T-helper 1 cell treated with Interleukin-12 subunit alpha and Interleukin-12 subunit beta and Interleukin-4 antibody, amounts not matched to agents 30 μg/mL and 1 μg/mL, for 36 hours (primary cell): Measurements from ENCODE around the gene RBFOX2.

ENCODE experiments used
- H3K27ac Mint-ChIP-seq: one replicate; pipeline ENCODE4 v1.8.0; 2021; ENCODE audit warnings: mild to moderate bottlenecking, mixed read lengths
- H3K27me3 Mint-ChIP-seq: one replicate; pipeline ENCODE4 v1.8.0; 2021; ENCODE audit warnings: low read depth, mixed read lengths
- H3K36me3 Mint-ChIP-seq: one replicate; pipeline ENCODE4 v1.8.0; 2021; ENCODE audit warnings: low read depth, mixed read lengths
- H3K4me1 Mint-ChIP-seq: one replicate; pipeline ENCODE4 v1.8.0; 2021; ENCODE audit warnings: low read depth, mixed read lengths
- H3K4me3 Mint-ChIP-seq: one replicate; pipeline ENCODE4 v1.8.0; 2021; ENCODE audit warnings: mild to moderate bottlenecking, moderate library complexity, mixed read lengths
- H3K9me3 Mint-ChIP-seq: one replicate; pipeline ENCODE4 v1.8.0; 2021; ENCODE audit warnings: mixed read lengths

RBFOX2 gene

DNA sequence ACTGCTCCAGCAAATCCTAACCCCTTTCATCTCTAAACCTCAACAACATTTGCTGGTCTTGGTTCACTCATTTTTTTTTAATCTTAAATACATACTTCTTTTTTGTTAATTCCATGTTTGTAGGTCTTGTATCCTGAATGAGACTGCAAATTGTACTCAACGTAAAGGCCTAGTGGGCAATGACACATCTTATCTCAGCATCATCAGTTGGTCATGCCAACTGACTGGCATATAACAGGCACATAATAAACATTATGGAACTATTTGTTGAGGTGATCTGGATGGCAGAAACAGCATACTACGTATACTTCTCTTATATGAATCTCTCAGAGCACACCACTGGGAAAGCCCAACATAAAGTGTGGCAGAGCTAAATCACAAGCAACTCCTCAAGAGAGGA lies 116.7 kb downstream of the RBFOX2 start:
- no peak overlapping the region for H3K4me3 Mint-ChIP-seq

DNA sequence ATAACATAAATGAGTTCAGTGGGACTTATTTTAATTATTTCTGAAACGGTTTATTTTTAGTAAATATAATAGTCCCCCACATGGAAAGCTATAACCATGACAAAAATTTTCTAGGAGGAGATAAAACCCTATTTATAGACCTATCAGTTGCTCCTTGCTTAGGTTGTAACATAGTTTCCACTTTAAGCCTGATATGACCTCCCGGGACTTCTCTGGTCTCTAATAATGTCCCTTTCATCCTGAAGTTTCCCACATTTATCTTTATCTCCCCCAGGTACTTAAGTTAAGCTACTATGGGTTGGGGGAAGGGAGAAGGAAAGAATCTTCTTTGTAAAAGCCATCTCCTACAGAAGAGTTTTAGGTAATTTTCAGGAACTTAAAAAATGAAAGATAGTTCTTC lies 117.7 kb downstream of the RBFOX2 start:
- no peak overlapping the region for H3K4me3 Mint-ChIP-seq
- peaks cover 15% of the 10 kb centered on the region for H3K4me1 Mint-ChIP-seq
- H3K36me3 Mint-ChIP-seq = no peaks in the 10 kb centered on the region
- H3K27ac Mint-ChIP-seq = no peak overlapping the region
- H3K9me3 Mint-ChIP-seq = no peaks in the 10 kb centered on the region
- H3K27me3 Mint-ChIP-seq = no peaks in the 10 kb centered on the region

More for the DNA sequence above, 116.7 kb downstream of the RBFOX2 start:
- H3K27me3 Mint-ChIP-seq = no peaks in the 10 kb centered on the region
- peaks cover 15% of the 10 kb centered on the region for H3K4me1 Mint-ChIP-seq
- no peaks in the 10 kb centered on the region for H3K9me3 Mint-ChIP-seq
- H3K36me3 Mint-ChIP-seq = no peaks in the 10 kb centered on the region
- H3K27ac Mint-ChIP-seq = no peak overlapping the region

DNA sequence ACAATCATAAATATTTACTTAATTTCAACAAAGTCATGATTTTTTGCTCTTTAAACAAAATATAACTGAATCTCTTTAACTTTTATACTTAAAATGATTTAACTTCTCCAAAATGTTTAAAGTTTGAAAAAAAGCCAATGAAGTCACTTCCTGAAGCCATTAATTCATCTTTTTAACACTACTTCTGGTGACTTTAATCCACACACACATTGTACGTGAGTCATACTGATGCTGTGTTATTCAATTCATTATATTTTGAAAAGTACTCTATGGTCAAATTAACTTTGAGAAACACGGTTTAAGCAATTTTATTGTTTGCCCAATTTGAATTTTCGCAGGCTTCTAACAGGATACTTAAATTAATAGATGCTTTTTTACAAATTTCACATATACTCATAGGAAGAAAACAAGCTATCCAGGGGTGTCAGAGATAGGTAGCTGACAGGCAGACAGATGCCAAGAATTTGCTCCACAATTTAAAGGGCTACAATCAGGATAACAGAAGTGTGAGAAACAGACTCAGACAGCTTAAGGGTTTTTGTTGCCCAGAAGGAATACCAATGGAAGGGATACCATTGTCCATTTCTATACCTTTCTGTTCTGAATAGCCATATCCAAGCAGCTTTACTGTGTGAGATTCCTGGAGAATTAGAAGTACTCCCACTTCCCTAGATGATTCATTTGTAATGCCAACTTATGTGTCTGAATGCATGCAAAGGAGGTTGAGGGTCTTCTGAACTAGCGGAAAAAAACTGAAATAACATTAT lies 118.4 kb downstream of the RBFOX2 start:
- H3K9me3 Mint-ChIP-seq = no peaks in the 10 kb centered on the region
- H3K27me3 Mint-ChIP-seq = no peaks in the 10 kb centered on the region
- H3K36me3 Mint-ChIP-seq = no peaks in the 10 kb centered on the region
- peaks cover 8% of the 10 kb centered on the region for H3K4me1 Mint-ChIP-seq
- no peak overlapping the region for H3K27ac Mint-ChIP-seq
- H3K4me3 Mint-ChIP-seq = no peak overlapping the region

DNA sequence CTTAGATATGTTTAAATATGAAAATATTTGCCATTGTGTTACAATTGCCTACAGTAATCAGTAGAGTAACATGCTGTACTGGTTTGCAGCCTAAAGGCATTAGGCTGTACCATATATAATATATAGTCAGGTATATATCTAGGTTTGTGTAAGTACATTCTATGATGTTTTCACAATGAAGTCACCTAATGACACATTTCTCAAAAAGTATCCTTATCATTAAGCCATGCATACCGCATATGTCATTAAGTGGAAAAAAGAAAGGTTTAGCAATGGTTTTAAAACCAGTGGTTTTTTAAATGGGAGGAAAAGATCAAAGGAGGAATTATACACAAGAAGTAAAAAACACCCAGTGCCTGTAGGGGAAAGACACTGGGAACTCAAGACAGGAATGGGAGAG lies 122.7 kb downstream of the RBFOX2 start:
- H3K4me1 Mint-ChIP-seq = peaks cover 2% of the 10 kb centered on the region
- H3K27me3 Mint-ChIP-seq = peaks cover 18% of the 10 kb centered on the region
- no peaks in the 10 kb centered on the region for H3K9me3 Mint-ChIP-seq
- no peak overlapping the region for H3K4me3 Mint-ChIP-seq
- H3K36me3 Mint-ChIP-seq = no peaks in the 10 kb centered on the region
- H3K27ac Mint-ChIP-seq = no peak overlapping the region

DNA sequence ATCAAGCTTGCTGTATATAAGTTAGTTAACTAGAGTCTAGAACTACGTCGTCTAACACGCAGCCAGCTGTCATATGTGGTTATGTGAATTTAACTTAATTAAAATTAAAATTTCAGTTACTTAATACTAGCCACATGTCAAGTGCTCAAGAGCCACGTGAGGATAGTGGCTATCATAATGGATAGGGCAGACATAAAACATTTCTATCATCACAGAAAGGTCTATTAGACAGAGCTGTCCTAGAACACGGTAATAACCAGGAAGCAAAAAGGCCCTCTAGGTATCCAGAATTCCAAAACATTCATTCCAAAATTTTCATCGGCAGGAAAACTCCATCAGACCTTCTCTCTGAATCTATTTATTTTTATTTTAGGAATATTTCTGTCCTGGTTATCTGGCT lies 123.9 kb downstream of the RBFOX2 start:
- Mint-ChIP-seq H3K27me3 (peaks cover 18% of the 10 kb centered on the region), H3K4me1 (peaks cover 8% of the 10 kb centered on the region), H3K4me3 (no peak overlapping the region), H3K36me3 (no peaks in the 10 kb centered on the region), H3K27ac (no peak overlapping the region), H3K9me3 (no peaks in the 10 kb centered on the region)

DNA sequence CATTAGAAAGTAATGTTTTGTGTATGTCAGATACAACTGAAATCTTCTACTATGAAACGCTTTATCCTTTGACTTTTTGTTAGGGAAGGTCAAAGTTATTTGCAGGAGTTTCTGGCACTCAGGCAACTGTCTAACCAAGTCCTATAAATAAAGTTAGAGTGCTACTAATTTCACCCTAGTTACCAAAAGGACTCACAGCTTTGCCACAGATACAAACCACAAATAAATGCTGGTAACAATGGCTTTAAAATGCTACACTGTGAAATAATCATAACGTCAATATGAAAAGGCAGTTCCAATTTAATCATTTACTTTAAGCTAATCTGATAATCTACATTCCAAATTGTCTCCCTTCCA lies 124.3 kb downstream of the RBFOX2 start:
- Mint-ChIP-seq H3K4me1 (peaks cover 8% of the 10 kb centered on the region), H3K36me3 (no peaks in the 10 kb centered on the region), H3K27ac (no peak overlapping the region), H3K9me3 (no peaks in the 10 kb centered on the region), H3K4me3 (no peak overlapping the region), H3K27me3 (peaks cover 18% of the 10 kb centered on the region)

DNA sequence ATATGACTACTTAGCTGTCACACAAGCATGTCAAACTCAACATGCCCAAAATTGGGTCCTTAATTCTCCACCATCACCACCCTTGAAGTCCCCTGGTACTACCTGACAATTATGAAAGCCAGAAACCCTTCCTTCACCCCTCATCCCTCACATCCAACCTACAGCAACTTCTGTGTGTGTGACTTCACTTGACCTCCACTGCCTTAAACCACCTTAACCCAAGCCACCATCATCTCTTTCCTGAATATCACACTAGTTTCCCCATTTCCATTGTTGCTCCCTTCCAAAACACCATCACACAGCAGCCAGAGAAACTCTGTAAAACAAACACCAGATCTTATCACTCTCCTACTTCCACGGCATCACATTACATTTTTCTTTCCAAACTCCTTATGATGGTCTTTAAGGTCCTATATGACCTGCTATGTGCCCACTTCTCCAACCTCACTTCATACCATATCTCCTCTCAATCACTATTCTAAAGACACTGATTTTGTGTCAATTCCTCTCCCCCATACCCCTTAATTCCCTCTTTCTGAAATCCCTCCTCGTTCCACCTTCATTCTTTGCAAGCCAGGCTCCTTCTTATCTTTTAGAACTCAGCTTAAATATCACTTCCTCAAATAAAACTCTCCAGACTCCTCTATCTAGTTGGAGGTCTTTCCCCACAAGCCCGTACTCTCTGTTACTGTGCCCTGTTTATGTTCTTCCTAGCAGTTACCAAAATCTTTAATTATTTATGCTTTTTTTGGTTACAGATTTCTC lies 124.9 kb downstream of the RBFOX2 start:
- Mint-ChIP-seq H3K4me1 (peaks cover 8% of the 10 kb centered on the region), H3K4me3 (no peak overlapping the region), H3K9me3 (no peaks in the 10 kb centered on the region), H3K27ac (no peak overlapping the region), H3K36me3 (no peaks in the 10 kb centered on the region), H3K27me3 (peaks cover 18% of the 10 kb centered on the region)

DNA sequence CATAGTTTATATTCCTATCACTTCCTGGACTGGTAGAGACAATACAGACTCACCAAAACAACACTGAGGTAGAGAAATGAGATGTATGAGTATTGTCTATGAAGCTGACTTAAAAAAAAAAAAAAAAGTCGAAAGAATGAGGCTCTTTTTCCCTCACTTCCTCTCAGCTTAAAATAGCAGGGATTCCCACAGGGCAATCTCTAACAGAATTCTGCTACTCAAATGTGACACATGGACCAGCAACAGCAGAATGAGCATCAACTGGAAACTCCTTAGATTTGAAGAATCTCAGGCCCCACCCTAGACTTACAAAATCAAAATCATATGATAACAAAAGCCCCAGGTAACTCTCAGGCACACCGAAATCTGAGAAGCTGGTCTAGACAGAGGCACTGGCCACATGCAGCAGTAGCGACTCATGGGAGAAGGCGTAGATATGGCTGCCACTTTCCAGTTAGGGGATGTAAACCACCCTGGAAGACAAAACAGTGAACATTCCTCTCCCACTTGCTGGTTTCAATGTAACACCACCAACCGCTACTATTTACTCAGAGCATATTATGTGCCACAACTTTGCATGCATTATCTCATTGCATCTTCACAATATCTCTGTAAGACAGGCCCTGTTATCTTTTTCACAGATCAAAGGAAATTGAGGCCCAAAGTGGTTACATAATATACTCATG lies 128.0 kb downstream of the RBFOX2 start:
- H3K27me3 Mint-ChIP-seq = peaks cover 23% of the 10 kb centered on the region
- no peak overlapping the region for H3K27ac Mint-ChIP-seq
- no peaks in the 10 kb centered on the region for H3K36me3 Mint-ChIP-seq
- H3K9me3 Mint-ChIP-seq = no peaks in the 10 kb centered on the region
- H3K4me1 Mint-ChIP-seq = peaks cover 8% of the 10 kb centered on the region
- no peak overlapping the region for H3K4me3 Mint-ChIP-seq

DNA sequence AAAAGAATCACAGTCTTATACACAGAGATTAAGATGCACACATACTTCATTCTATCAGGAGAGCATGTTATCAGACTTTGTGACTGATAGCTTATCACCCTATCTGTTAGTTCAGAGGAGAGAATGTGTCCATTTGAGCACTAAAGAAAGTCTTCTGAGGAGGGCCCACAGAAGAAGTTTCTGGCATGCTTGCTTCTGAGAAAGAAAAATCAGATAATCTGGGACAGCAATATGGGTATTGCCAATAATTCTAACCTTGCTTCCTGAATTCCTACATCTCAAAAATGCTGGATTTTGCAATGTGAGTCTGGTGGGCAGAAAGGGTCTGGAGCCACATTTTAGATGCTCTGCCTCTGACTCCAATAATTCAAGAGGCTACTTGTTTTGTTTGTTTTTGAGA lies 128.9 kb downstream of the RBFOX2 start:
- no peaks in the 10 kb centered on the region for H3K36me3 Mint-ChIP-seq
- H3K9me3 Mint-ChIP-seq = no peaks in the 10 kb centered on the region
- peaks cover 23% of the 10 kb centered on the region for H3K27me3 Mint-ChIP-seq
- H3K4me3 Mint-ChIP-seq = no peak overlapping the region
- H3K4me1 Mint-ChIP-seq = peaks cover 8% of the 10 kb centered on the region
- no peak overlapping the region for H3K27ac Mint-ChIP-seq

DNA sequence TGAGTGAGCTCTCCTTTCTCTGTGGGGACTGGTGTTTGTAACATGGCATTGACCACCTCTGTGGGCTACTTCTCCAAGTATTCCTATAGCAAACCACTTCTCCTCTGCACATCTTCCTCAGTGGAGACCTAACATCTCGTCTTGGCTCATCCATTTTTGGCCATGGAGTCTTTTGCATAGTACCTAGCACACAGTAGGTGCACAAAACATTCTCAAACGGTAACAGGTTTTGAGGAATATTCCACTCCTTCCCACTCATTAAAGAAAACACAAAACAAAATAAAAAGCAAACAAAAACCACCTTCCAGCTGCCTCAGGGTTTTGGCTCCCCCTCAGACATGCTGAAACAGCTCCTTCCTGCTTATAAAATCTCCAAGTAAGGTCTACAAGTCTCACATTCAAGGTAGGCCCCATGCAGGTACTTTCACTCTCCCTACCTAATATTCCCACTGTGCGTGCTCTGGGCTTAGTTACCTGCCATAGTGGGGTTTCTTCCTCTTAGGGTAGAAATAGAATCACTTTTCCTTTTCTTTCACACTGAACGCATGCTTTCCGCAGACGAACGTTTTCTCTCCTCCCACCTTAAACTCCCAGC lies 132.4 kb downstream of the RBFOX2 start:
- no peaks in the 10 kb centered on the region for H3K36me3 Mint-ChIP-seq
- no peak overlapping the region for H3K4me3 Mint-ChIP-seq
- peaks cover 7% of the 10 kb centered on the region for H3K27me3 Mint-ChIP-seq
- no peaks in the 10 kb centered on the region for H3K9me3 Mint-ChIP-seq
- H3K27ac Mint-ChIP-seq = no peak overlapping the region
- H3K4me1 Mint-ChIP-seq = peaks cover 8% of the 10 kb centered on the region

DNA sequence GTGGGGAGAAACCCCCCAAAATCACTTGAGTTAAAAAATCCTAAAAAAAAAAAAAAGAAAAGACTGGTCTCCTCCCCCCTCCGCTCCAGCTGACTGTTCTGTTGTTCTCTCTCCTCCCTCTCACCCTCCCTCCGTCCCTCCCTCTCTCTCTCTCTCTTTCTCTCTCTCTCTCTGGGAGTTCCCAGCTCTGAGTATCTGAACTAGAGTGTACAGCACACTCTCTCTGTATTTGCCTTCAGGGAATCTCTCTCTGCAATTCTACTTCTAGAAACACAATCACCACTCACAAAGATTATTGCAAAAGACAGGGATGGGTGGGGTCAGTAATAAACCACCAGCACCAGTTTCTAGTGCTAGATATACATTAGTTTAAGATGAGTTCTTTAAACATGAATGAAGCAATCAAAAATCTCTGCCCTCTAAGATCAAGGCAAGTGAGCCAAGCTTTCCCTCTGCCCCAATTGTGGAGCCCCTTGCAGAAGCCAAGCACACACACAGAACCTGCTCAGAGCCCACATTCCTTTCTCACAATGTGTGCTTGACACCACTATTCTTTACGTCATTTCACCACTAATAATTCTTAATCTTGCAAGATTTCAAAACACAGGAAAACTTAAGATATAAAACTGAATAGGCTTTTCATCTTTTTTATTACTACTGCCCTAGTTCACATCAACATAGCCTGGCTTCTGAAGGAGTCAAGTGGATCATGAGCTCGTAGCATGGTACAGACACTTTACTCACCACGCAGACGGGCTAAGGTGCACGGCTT lies 133.5 kb downstream of the RBFOX2 start:
- Mint-ChIP-seq H3K27me3 (peaks cover 7% of the 10 kb centered on the region), H3K27ac (no peak overlapping the region), H3K4me3 (no peak overlapping the region), H3K4me1 (no peaks in the 10 kb centered on the region), H3K9me3 (no peaks in the 10 kb centered on the region), H3K36me3 (no peaks in the 10 kb centered on the region)

DNA sequence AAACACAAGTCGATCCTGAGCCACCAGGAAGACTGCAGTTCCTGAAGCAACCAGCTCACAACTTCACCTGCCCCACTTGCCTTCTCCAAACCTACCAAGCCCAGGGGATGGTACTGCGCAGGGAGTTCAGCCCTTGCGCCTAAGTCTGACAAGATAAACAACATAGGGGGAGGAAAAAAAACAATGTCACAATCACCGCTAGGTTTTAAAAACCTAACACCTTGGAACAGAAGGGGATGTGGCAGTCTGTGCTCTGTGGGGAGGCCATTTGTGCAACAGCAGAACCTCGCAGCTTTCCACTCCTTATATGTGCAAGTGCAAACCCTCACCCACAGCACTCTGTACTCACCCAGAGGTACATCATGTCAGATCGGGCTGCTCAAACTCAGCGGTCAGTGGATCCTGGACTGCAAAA lies 134.2 kb downstream of the RBFOX2 start:
- peaks cover 9% of the 10 kb centered on the region for H3K27me3 Mint-ChIP-seq
- H3K4me3 Mint-ChIP-seq = no peak overlapping the region
- H3K9me3 Mint-ChIP-seq = no peaks in the 10 kb centered on the region
- no peaks in the 10 kb centered on the region for H3K36me3 Mint-ChIP-seq
- H3K4me1 Mint-ChIP-seq = no peaks in the 10 kb centered on the region
- no peak overlapping the region for H3K27ac Mint-ChIP-seq

DNA sequence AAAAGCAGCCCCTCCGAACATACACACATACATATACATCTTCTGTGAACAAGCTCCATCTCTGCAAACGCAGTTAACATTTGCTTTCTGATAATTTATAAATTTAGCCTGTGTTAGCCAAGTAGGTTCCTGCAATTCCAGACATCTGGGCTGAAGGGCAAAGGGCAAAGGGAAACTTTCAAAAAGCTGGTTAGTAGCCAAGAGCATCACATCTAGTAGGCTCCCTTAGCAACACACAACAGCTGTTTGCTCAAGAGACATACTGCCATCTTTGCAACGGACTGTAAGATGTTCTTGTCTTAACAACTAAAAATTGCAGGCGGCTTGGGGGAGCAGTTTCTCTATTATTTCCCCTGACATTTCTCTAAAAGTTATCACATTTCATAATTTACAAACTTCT lies 134.9 kb downstream of the RBFOX2 start:
- H3K27ac Mint-ChIP-seq = no peak overlapping the region
- H3K36me3 Mint-ChIP-seq = no peaks in the 10 kb centered on the region
- peaks cover 11% of the 10 kb centered on the region for H3K27me3 Mint-ChIP-seq
- no peaks in the 10 kb centered on the region for H3K4me1 Mint-ChIP-seq
- no peaks in the 10 kb centered on the region for H3K9me3 Mint-ChIP-seq
- H3K4me3 Mint-ChIP-seq = no peak overlapping the region

DNA sequence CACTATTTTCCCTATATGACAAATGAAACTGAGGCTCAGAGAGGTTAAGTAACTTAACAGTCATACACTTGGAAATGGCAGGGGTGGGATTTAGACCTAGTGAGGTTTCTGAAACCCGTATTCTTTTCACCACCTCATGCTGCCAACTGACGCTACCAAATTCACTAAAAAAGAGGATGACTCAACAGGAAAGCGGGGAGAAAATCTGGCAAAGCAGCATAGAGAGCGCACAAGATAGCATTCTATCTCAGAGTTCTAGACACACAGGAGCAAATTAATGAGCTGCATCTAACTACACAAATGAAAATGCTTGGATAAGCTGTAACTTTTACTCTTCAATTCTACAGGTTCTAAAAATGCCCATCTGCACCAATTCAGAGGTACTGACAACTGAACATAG lies 136.4 kb downstream of the RBFOX2 start:
- Mint-ChIP-seq H3K27me3 (peaks cover 11% of the 10 kb centered on the region), H3K4me3 (no peak overlapping the region), H3K4me1 (no peaks in the 10 kb centered on the region), H3K9me3 (no peaks in the 10 kb centered on the region), H3K36me3 (no peaks in the 10 kb centered on the region), H3K27ac (no peak overlapping the region)
